ENCODE measurements around the gene DNM3. TPM values are rescaled to one million over a fixed set of nuclear protein-coding genes. Genes with fewer than 3 reads are reported as not detected.

Gene DNM3
- total RNA-seq, 1 experiment from 2014 or later, result 2.7 TPM

GRCh38 chr1:172377565-172377964 lies 536.3 kb downstream of the DNM3 start:
- Histone ChIP-seq H4K5ac (ENCODE audit: insufficient read length, low read depth, low read length) (no peak overlapping the region), H4K20me1 (ENCODE audit: control insufficient read depth, insufficient read depth, insufficient read length) (no peaks in the 10 kb centered on the region), H2BK12ac (ENCODE audit: insufficient read length, low read depth, low read length) (no peak overlapping the region), H3K4me2 (ENCODE audit: insufficient read depth, insufficient read length, low read length) (no peak overlapping the region), H3K79me2 (ENCODE audit: insufficient read depth, low read length) (no peaks in the 10 kb centered on the region), H3K27ac (ENCODE audit: insufficient read length, low read depth, low read length) (no peak overlapping the region), H3K4ac (ENCODE audit: low read depth, low read length) (no peak overlapping the region), H2BK120ac (ENCODE audit: low read depth, low read length, poor library complexity, severe bottlenecking) (no peak overlapping the region), H2AFZ (ENCODE audit: low read length) (no peak overlapping the region), H2BK5ac (ENCODE audit: insufficient read length, low read length) (no peak overlapping the region), H3K27me3 (ENCODE audit: insufficient read depth, low read length) (no peaks in the 10 kb centered on the region), H2BK20ac (ENCODE audit: low read depth, low read length, poor library complexity, severe bottlenecking) (no peak overlapping the region), H4K91ac (ENCODE audit: insufficient read length, low read depth, low read length) (no peak overlapping the region), H3K4me1 (ENCODE audit: insufficient read depth, low read length) (peaks cover 5% of the 10 kb centered on the region; the same call in 1 of the 2 replicates), H4K8ac (replicated peaks; ENCODE audit: insufficient read length, low read depth, low read length) (no peak overlapping the region), H3K56ac (ENCODE audit: insufficient read length, low read depth, low read length) (no peak overlapping the region), H2BK15ac (ENCODE audit: low read depth, low read length) (no peak overlapping the region), H3K9me3 (ENCODE audit: control insufficient read depth, low read depth, low read length) (no peaks in the 10 kb centered on the region), H3K14ac (ENCODE audit: insufficient read depth, low read length) (no peak overlapping the region), H3T11ph (ENCODE audit: low read length) (no peak overlapping the region), H3K79me1 (ENCODE audit: insufficient read depth, low read depth, low read length, poor library complexity, severe bottlenecking) (no peaks in the 10 kb centered on the region), H3K23me2 (ENCODE audit: insufficient read length, low read depth, low read length, poor library complexity, severe bottlenecking) (no peaks in the 10 kb centered on the region), H2AK5ac (ENCODE audit: insufficient read length, low read length) (no peak overlapping the region), H3K23ac (ENCODE audit: insufficient read length, low read depth, low read length) (no peak overlapping the region), H3K18ac (ENCODE audit: insufficient read length, low read depth, low read length) (no peak overlapping the region), H3K9ac (ENCODE audit: extremely low read depth, insufficient read length, low read length) (no peak overlapping the region)
- no peaks in the 10 kb centered on the region; a peak in 1 of 7 replicates for H3K36me3 Mint-ChIP-seq (ENCODE audit: insufficient read depth in 1 of 3, low read depth in 3 of 3)
- no peak overlapping the region for H3K4me3 Mint-ChIP-seq
- TF ChIP-seq CTCF (conservative IDR thresholded peaks at IDR 0.05), result no peak
- H3K4me1 Mint-ChIP-seq, result peaks cover 16 to 22% of the 10 kb centered on the region in 2 experiments
- H3K9me3 Mint-ChIP-seq, result no peaks in the 10 kb centered on the region
- no peak overlapping the region for H3K27ac Mint-ChIP-seq
- no peaks in the 10 kb centered on the region for H3K27me3 Mint-ChIP-seq (ENCODE audit: low read depth)
- no peak for DNase-seq
